Neural cell (in vitro differentiated cells): ENCODE data around the gene ZNF558. TPM values are rescaled to one million over a fixed set of nuclear protein-coding genes. Genes with fewer than 3 reads are reported as not detected.
"Not testable (repeated sequence)": the region's sequence is repeated elsewhere in the genome, so short reads cannot be mapped to it uniquely, and the experiment has no call there.

Experiments
- H2AFZ ChIP-seq: fragments of 200-600, 300-800 bp; sonication (generic), shearing (Covaris generic); 2 replicates; pipeline ENCODE4 v1.6.0; 2014; ENCODE audit warnings: low read depth, mild to moderate bottlenecking, antibody characterized with exemption, low read length, moderate library complexity
- H3F3A ChIP-seq: fragments of 200-600 bp; shearing (Covaris generic); 2 replicates; pipeline ENCODE4 v1.6.1; 2016; ENCODE audit warnings: mild to moderate bottlenecking, moderate library complexity, mixed read lengths, antibody characterized with exemption, low read length; ENCODE audit not compliant: insufficient read depth, poor library complexity, severe bottlenecking
- H3K27ac ChIP-seq: fragments of 200-600, 300-800 bp; sonication (generic), shearing (Covaris generic); 2 replicates; pipeline ENCODE4 v1.5.1; 2014; ENCODE audit warnings: mild to moderate bottlenecking, low read length, moderate library complexity
- H3K27me3 ChIP-seq: fragments of 300-800, 200-600 bp; sonication (generic), shearing (Covaris generic); 2 replicates; pipeline ENCODE4 v1.6.0; 2014; ENCODE audit warnings: mild to moderate bottlenecking, low read depth, low read length, moderate library complexity; ENCODE audit not compliant: insufficient read depth
- H3K36me3 ChIP-seq: fragments of 300-800, 200-600 bp; sonication (generic), shearing (Covaris generic); 2 replicates; pipeline ENCODE4 v1.5.1; 2014; ENCODE audit warnings: mild to moderate bottlenecking, antibody characterized with exemption, low read length, moderate library complexity; ENCODE audit not compliant: insufficient read depth
- H3K4me2 ChIP-seq: fragments of 300-800, 200-600 bp; sonication (generic), shearing (Covaris generic); 2 replicates; pipeline ENCODE4 v1.6.0; 2014; ENCODE audit warnings: mild to moderate bottlenecking, low read length
- H3K4me3 ChIP-seq: fragments of 300-800, 200-600 bp; sonication (generic), shearing (Covaris generic); 2 replicates; pipeline ENCODE4 v1.5.1; 2014; ENCODE audit warnings: mild to moderate bottlenecking, low read length, moderate library complexity
- H3K79me2 ChIP-seq: fragments of 200-600 bp; shearing (Covaris generic); replicated peaks from 2 replicates; pipeline ENCODE4 v1.6.0; 2014; ENCODE audit warnings: mild to moderate bottlenecking, low read length, moderate library complexity; ENCODE audit not compliant: insufficient read depth
- H3K9ac ChIP-seq: fragments of 300-800, 200-600 bp; sonication (generic), shearing (Covaris generic); 2 replicates; pipeline ENCODE4 v1.6.1; 2016; ENCODE audit warnings: mild to moderate bottlenecking, low read length, mixed read lengths
- H3K9me2 ChIP-seq: fragments of 200-600 bp; shearing (Covaris generic); 2 replicates; pipeline ENCODE4 v1.6.1; 2016; ENCODE audit warnings: mild to moderate bottlenecking, low read length, mixed read lengths; ENCODE audit not compliant: insufficient read depth
- H3K9me3 ChIP-seq: fragments of 200-600, 300-800 bp; sonication (generic), shearing (Covaris generic); 2 replicates; pipeline ENCODE4 v1.6.1; 2016; ENCODE audit warnings: mild to moderate bottlenecking, mixed run types, low read length, moderate library complexity, mixed read lengths
- H4K20me1 ChIP-seq: fragments of 200-600 bp; shearing (Covaris generic); 2 replicates; pipeline ENCODE4 v1.6.1; 2016; ENCODE audit warnings: mild to moderate bottlenecking, mixed run types; ENCODE audit not compliant: insufficient read depth
- EP300 ChIP-seq: fragments of 450-650 bp; conservative IDR thresholded peaks from 2 replicates; pipeline ENCODE4 v1.6.1; 2014; ENCODE audit warnings: antibody characterized with exemption, mild to moderate bottlenecking, moderate library complexity; ENCODE audit not compliant: poor library complexity, severe bottlenecking
- EZH2 ChIP-seq: fragments of 200-600, 300-800 bp; shearing (Covaris generic), sonication (generic); IDR thresholded peaks from 2 replicates; pipeline ENCODE4 v1.6.1; 2014; ENCODE audit warnings: antibody characterized with exemption, low read length, borderline replicate concordance, mild to moderate bottlenecking; ENCODE audit not compliant: insufficient read depth, poor library complexity, severe bottlenecking
- MXI1 ChIP-seq: fragments of 450-650 bp; conservative IDR thresholded peaks from 2 replicates; pipeline ENCODE4 v1.6.1; 2014; ENCODE audit warnings: antibody characterized with exemption, mild to moderate bottlenecking; ENCODE audit not compliant: poor library complexity, severe bottlenecking
- POLR2AphosphoS5 ChIP-seq: IDR thresholded peaks from 2 replicates; pipeline ENCODE4 v1.6.1; 2012
- RAD21 ChIP-seq: fragments of 450-650 bp; conservative IDR thresholded peaks from 2 replicates; pipeline ENCODE4 v1.6.1; 2014; ENCODE audit warnings: antibody characterized with exemption, mild to moderate bottlenecking, moderate library complexity
- SMC3 ChIP-seq: fragments of 450-650 bp; conservative IDR thresholded peaks from 2 replicates; pipeline ENCODE4 v1.6.1; 2014; ENCODE audit warnings: antibody characterized with exemption, mild to moderate bottlenecking, moderate library complexity; ENCODE audit not compliant: poor library complexity
- TAF1 ChIP-seq: IDR thresholded peaks from 2 replicates; pipeline ENCODE4 v1.6.1; 2012; ENCODE audit warnings: low read depth
- polyA plus RNA-seq: library from polyadenylated mRNA; depleted of rRNA; stranded (reverse); fragments of >200 nt; gene quantifications from 2 replicates; pipeline ENCODE4 v1.2.3, GENCODE V29; 2014
- TF ChIP-seq, protein P1 (sequence below): fragments of 450-650 bp; IDR thresholded peaks from 2 replicates; pipeline ENCODE4 v1.5.1; 2014; ENCODE audit warnings: antibody characterized with exemption, mild to moderate bottlenecking, moderate library complexity; ENCODE audit not compliant: poor library complexity, severe bottlenecking
- TF ChIP-seq, protein P2 (sequence below): IDR thresholded peaks from 2 replicates; pipeline ENCODE4 v1.6.1; 2012; ENCODE audit warnings: borderline replicate concordance

The ZNF558 gene
- polyA plus RNA-seq, 1 donor from 2014 or later: 65.7 TPM

DNA sequence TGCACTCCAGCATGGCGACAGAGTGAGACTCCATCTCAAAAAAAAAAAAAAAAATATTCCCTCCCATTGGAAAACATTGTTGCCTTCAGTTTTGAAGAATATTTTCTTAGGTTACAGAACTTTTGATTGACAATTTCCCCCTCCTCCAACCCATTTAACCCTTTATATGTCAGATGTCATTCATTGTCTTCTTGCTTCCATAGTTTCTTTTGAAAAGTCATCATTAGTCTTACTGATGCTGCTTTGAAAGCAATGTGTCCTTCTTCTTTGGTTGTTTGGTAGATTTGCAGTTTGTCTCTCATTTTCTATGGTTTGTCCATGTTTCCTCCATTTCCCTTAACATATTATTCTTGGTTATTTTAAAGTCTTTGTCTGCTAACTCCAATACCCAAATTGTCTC is 25.4 kb downstream of the ZNF558 start:
- Histone ChIP-seq H3F3A (no peaks in the 10 kb centered on the region), H3K4me2 (no peak overlapping the region), H3K9me3 (peaks cover 55% of the 10 kb centered on the region), H3K4me3 (no peak overlapping the region), H4K20me1 (no peaks in the 10 kb centered on the region), H3K36me3 (peaks cover 54% of the 10 kb centered on the region), H2AFZ (no peak overlapping the region), H3K27ac (no peak overlapping the region), H3K79me2 (no peaks in the 10 kb centered on the region), H3K27me3 (no peaks in the 10 kb centered on the region), H3K9ac (no peak overlapping the region), H3K9me2 (no peaks in the 10 kb centered on the region)
- TF ChIP-seq, protein P1, sequence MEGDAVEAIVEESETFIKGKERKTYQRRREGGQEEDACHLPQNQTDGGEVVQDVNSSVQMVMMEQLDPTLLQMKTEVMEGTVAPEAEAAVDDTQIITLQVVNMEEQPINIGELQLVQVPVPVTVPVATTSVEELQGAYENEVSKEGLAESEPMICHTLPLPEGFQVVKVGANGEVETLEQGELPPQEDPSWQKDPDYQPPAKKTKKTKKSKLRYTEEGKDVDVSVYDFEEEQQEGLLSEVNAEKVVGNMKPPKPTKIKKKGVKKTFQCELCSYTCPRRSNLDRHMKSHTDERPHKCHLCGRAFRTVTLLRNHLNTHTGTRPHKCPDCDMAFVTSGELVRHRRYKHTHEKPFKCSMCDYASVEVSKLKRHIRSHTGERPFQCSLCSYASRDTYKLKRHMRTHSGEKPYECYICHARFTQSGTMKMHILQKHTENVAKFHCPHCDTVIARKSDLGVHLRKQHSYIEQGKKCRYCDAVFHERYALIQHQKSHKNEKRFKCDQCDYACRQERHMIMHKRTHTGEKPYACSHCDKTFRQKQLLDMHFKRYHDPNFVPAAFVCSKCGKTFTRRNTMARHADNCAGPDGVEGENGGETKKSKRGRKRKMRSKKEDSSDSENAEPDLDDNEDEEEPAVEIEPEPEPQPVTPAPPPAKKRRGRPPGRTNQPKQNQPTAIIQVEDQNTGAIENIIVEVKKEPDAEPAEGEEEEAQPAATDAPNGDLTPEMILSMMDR: no peak
- no peak for TF ChIP-seq TAF1
- TF ChIP-seq, protein P2, sequence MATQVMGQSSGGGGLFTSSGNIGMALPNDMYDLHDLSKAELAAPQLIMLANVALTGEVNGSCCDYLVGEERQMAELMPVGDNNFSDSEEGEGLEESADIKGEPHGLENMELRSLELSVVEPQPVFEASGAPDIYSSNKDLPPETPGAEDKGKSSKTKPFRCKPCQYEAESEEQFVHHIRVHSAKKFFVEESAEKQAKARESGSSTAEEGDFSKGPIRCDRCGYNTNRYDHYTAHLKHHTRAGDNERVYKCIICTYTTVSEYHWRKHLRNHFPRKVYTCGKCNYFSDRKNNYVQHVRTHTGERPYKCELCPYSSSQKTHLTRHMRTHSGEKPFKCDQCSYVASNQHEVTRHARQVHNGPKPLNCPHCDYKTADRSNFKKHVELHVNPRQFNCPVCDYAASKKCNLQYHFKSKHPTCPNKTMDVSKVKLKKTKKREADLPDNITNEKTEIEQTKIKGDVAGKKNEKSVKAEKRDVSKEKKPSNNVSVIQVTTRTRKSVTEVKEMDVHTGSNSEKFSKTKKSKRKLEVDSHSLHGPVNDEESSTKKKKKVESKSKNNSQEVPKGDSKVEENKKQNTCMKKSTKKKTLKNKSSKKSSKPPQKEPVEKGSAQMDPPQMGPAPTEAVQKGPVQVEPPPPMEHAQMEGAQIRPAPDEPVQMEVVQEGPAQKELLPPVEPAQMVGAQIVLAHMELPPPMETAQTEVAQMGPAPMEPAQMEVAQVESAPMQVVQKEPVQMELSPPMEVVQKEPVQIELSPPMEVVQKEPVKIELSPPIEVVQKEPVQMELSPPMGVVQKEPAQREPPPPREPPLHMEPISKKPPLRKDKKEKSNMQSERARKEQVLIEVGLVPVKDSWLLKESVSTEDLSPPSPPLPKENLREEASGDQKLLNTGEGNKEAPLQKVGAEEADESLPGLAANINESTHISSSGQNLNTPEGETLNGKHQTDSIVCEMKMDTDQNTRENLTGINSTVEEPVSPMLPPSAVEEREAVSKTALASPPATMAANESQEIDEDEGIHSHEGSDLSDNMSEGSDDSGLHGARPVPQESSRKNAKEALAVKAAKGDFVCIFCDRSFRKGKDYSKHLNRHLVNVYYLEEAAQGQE: no peak
- no peak for TF ChIP-seq SMC3
- TF ChIP-seq POLR2AphosphoS5: no peak
- TF ChIP-seq RAD21: no peak
- TF ChIP-seq MXI1: no peak
- no peak for TF ChIP-seq EP300
- no peak for TF ChIP-seq EZH2

DNA sequence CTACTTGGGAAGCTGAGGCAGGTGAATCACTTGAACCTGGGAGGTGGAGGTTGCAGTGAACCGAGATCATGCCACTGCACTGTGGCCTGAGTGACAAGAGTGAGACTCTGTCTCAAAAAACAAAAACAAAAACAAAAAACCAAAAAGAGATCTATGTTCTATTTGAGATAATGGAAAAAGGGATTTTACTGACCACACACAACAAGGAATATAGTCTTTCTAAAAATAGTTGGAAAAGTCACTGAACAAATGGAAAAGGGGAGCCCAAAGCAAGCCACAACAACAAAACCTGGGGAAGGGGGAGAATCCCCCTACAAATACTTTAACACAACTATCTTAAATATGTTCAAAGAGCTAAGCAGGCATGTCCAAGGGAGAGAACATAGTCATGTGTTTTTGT is 37.3 kb downstream of the ZNF558 start:
- Histone ChIP-seq H3F3A (no peaks in the 10 kb centered on the region), H2AFZ (no peak overlapping the region), H3K36me3 (no peaks in the 10 kb centered on the region), H3K27me3 (no peaks in the 10 kb centered on the region), H4K20me1 (no peaks in the 10 kb centered on the region), H3K79me2 (no peaks in the 10 kb centered on the region), H3K4me3 (no peak overlapping the region), H3K27ac (no peak overlapping the region), H3K4me2 (no peak overlapping the region), H3K9me2 (no peaks in the 10 kb centered on the region), H3K9me3 (peaks cover 4% of the 10 kb centered on the region), H3K9ac (no peak overlapping the region)
- no peak for TF ChIP-seq MXI1
- TF ChIP-seq POLR2AphosphoS5: no peak
- TF ChIP-seq, protein P1: no peak
- no peak for TF ChIP-seq EP300
- no peak for TF ChIP-seq TAF1
- TF ChIP-seq SMC3: no peak

DNA sequence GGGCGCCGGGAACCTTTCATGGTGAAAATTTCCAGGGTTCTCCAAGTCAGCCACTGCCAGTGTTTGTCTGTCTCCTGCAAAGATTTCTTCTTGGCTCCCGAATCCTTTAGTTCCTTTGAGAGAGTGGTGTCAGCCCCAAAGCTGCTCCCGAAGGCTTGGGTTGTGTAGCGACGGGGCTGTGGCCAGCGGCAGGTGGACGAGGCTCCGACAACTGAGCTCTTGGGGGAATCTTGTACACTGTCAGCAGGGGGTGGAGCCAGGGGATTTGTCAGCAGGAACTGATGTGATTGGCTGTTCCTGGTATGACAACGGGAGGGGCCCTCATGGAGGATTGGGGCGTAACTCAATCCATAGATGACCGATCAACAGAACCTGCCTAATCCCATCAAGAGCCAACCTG is 58.5 kb downstream of the ZNF558 start:
- H3K36me3 ChIP-seq, H3K9me3 ChIP-seq, H3K79me2 ChIP-seq, H3K27me3 ChIP-seq, H3K27ac ChIP-seq, H3K9ac ChIP-seq, H2AFZ ChIP-seq, H3K4me3 ChIP-seq, H3F3A ChIP-seq, H3K4me2 ChIP-seq, H3K9me2 ChIP-seq, H4K20me1 ChIP-seq: not testable (repeated sequence)

DNA sequence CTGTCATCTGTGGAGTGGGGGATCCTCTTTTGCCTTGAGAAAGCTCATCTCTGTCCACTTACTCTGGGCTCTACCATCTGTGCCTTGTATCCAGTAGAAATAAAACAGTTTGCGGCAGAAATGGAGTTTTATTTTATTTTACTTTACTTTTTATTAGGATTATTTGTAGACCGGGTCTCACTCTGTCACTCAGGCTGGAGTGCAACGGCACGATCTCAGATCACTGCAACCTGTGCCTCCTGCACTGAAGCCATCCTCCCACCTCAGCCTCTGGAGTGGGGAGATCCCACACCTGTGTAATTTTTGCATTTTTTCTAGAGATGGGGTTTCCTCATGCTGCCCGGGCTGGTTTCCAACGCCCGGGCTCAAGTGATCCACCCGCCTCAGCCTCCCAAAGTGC is 62.8 kb downstream of the ZNF558 start:
- H3K36me3 ChIP-seq, H3K9ac ChIP-seq, H4K20me1 ChIP-seq, H3K79me2 ChIP-seq, H3K4me2 ChIP-seq, H3F3A ChIP-seq, H3K27ac ChIP-seq, H2AFZ ChIP-seq, H3K9me2 ChIP-seq, H3K4me3 ChIP-seq, H3K9me3 ChIP-seq, H3K27me3 ChIP-seq: not testable (repeated sequence)
